HepG2 (cell line): ENCODE results near the gene TTC23.

Source experiments
- CTCF ChIP-seq: sonication (generic); formaldehyde crosslinking; IDR thresholded peaks from 2 replicates; pipeline ENCODE4 v1.5.0; 2020; ENCODE audit warnings: mild to moderate bottlenecking, missing genetic modification reagents, moderate library complexity
- EZH2 ChIP-seq: conservative IDR thresholded peaks from 2 replicates; pipeline ENCODE4 v1.6.1; 2012; ENCODE audit warnings: mild to moderate bottlenecking, low read depth, low read length, moderate library complexity
- HDAC6 ChIP-seq: fragments of 200-600 bp; sonication (generic); IDR thresholded peaks from 2 replicates; pipeline ENCODE4 v1.7.0; 2017; ENCODE audit warnings: mild to moderate bottlenecking, antibody characterized with exemption, low read length, low read depth
- ZBTB42 ChIP-seq: sonication (generic); formaldehyde crosslinking; IDR thresholded peaks from 2 replicates; pipeline ENCODE4 v1.5.0; 2020; ENCODE audit warnings: mild to moderate bottlenecking, missing genetic modification reagents
- ZEB1 ChIP-seq: IDR thresholded peaks from 2 replicates; pipeline ENCODE4 v1.6.1; 2012; ENCODE audit warnings: mild to moderate bottlenecking, low read depth, inconsistent platforms; ENCODE audit not compliant: insufficient replicate concordance

- no peak for TF ChIP-seq ZEB1
- TF ChIP-seq HDAC6, result no peak
- no peak for TF ChIP-seq CTCF (CRISPR knock-in tag)
- TF ChIP-seq ZBTB42, result no peak
- TF ChIP-seq EZH2, result no peak
These were observed 111.5 kb downstream of the TTC23 start for GRCh38 chr15:99137877-99138276.
